Endothelial cell of umbilical vein (primary cell): ENCODE measurements around the gene CDH2. TPM values are rescaled to one million over a fixed set of nuclear protein-coding genes. Genes with fewer than 3 reads are reported as not detected.

Source experiments
- BruUV-seq: library from RNA; stranded (reverse); fragments of 400-500 nt; replicated peaks from 2 replicates; lab custom pipeline; 2021; lab: Mats Ljungman, UMichigan
- CTCF ChIA-PET: fragments of 300-600, 350-600 bp; sonication (Branson Sonifier 250); formaldehyde crosslinking; loops from one replicate; lab custom pipeline; 2021; ENCODE audit warnings: antibody characterized with exemption, inconsistent platforms; lab: Charles Lee
- POLR2A ChIA-PET: fragments of 300-600, 350-600 bp; sonication (Branson Sonifier 250); formaldehyde crosslinking; loops from one replicate; lab custom pipeline; 2021; ENCODE audit warnings: antibody characterized with exemption, inconsistent platforms; lab: Charles Lee
- DNase-seq: peaks from one replicate; pipeline ENCODE4 v3.0.0-alpha.2; 2011; ENCODE audit warnings: low read depth, low spot score
- FAIRE-seq: peaks from 2 replicates; lab custom pipeline; 2011; peaks lifted over from hg19 to GRCh38; lab: Jason Lieb, UNC
- H2AFZ ChIP-seq: 2 replicates; pipeline ENCODE4 v1.6.0; 2012; ENCODE audit warnings: low read depth, low read length, control low read depth, inconsistent platforms
- H3K27ac ChIP-seq: 2 replicates; pipeline ENCODE4 v1.5.1; 2011; ENCODE audit warnings: low read depth, mild to moderate bottlenecking, control low read depth, low read length, moderate library complexity; ENCODE audit not compliant: insufficient read depth
- H3K27me3 ChIP-seq, 2 experiments: 2 replicates each; pipeline versions ENCODE4 v1.6.0 to v1.6.1; 2011; ENCODE audit warnings: low read length in 2 of 2, mixed read lengths in 1 of 2; ENCODE audit not compliant: control insufficient read depth in 2 of 2, insufficient read depth in 2 of 2
- H3K36me3 ChIP-seq, 2 experiments: 2 replicates in 1 of 2; 3 replicates in 1 of 2; pipeline ENCODE4 v1.5.1; 2011; ENCODE audit warnings: low read length in 2 of 2, mild to moderate bottlenecking in 1 of 2, moderate library complexity in 1 of 2; ENCODE audit not compliant: control insufficient read depth in 2 of 2, insufficient read depth in 2 of 2; ENCODE audit errors: extremely low read depth in 1 of 2
- H3K4me1 ChIP-seq: 3 replicates; pipeline ENCODE4 v1.5.1; 2011; ENCODE audit warnings: mild to moderate bottlenecking, low read length; ENCODE audit not compliant: control insufficient read depth, insufficient read depth; ENCODE audit errors: extremely low read depth
- H3K4me2 ChIP-seq: 2 replicates; pipeline ENCODE4 v1.6.1; 2011; ENCODE audit warnings: low read length, control low read depth, mixed read lengths; ENCODE audit not compliant: insufficient read depth
- H3K4me3 ChIP-seq, 3 experiments: fragments of 200-600 bp in 1 of 3; sonication (generic), shearing (Covaris generic) in 1 of 3; replicated peaks in 1 of 3; 2 replicates each; pipeline ENCODE4 v1.5.1; 2011 to 2016; ENCODE audit warnings: control low read depth in 3 of 3, low read length in 3 of 3, mild to moderate bottlenecking in 2 of 3, inconsistent platforms in 1 of 3, low read depth in 1 of 3, moderate library complexity in 1 of 3; ENCODE audit not compliant: insufficient read depth in 1 of 3
- H3K79me2 ChIP-seq: 2 replicates; pipeline ENCODE4 v1.6.0; 2012; ENCODE audit warnings: low read length, inconsistent platforms; ENCODE audit not compliant: control insufficient read depth, insufficient read depth
- H3K9ac ChIP-seq: replicated peaks from 2 replicates; pipeline ENCODE3; 2011; ENCODE audit warnings: low read length, control low read depth; ENCODE audit not compliant: insufficient read depth; ENCODE audit errors: extremely low read depth
- H3K9me1 ChIP-seq: replicated peaks from 3 replicates; pipeline ENCODE4 v1.6.0; 2011; ENCODE audit warnings: mild to moderate bottlenecking, low read length; ENCODE audit not compliant: control insufficient read depth, insufficient read depth; ENCODE audit errors: extremely low read depth
- H3K9me3 ChIP-seq: replicated peaks from 2 replicates; pipeline ENCODE4 v1.5.1; 2012; ENCODE audit warnings: low read length, inconsistent platforms; ENCODE audit not compliant: control insufficient read depth, insufficient read depth
- H4K20me1 ChIP-seq: replicated peaks from 2 replicates; pipeline ENCODE3; 2011; ENCODE audit warnings: mild to moderate bottlenecking, low read length; ENCODE audit not compliant: control insufficient read depth, insufficient read depth; ENCODE audit errors: extremely low read depth
- EZH2 ChIP-seq: IDR thresholded peaks from 2 replicates; pipeline ENCODE4 v1.6.1; 2012; ENCODE audit warnings: borderline replicate concordance, low read depth, mild to moderate bottlenecking, moderate library complexity, low read length, inconsistent platforms; ENCODE audit not compliant: severe bottlenecking
- FOS ChIP-seq: IDR thresholded peaks from 2 replicates; pipeline ENCODE4 v1.6.1; 2011; ENCODE audit warnings: mild to moderate bottlenecking, low read length, moderate library complexity, borderline replicate concordance; ENCODE audit not compliant: insufficient read depth
- GATA2 ChIP-seq: IDR thresholded peaks from 2 replicates; pipeline ENCODE4 v1.7.0; 2011; ENCODE audit warnings: low read depth, mild to moderate bottlenecking, moderate library complexity, mixed read lengths, low read length; ENCODE audit not compliant: insufficient read length, insufficient read depth
- JUN ChIP-seq: IDR thresholded peaks from 2 replicates; pipeline ENCODE4 v1.6.1; 2011; ENCODE audit warnings: borderline replicate concordance, low read depth; ENCODE audit not compliant: insufficient read length, insufficient read depth
- MAX ChIP-seq: IDR thresholded peaks from 2 replicates; pipeline ENCODE4 v1.6.1; 2011; ENCODE audit not compliant: insufficient read depth, insufficient read length
- MYC ChIP-seq: IDR thresholded peaks from one replicate; pipeline ENCODE4 v1.6.1; 2011; ENCODE audit warnings: mild to moderate bottlenecking, low read depth, low read length
- POLR2A ChIP-seq: IDR thresholded peaks from 2 replicates; pipeline ENCODE4 v1.6.1; 2012; ENCODE audit warnings: low read depth, mild to moderate bottlenecking, control low read depth, low read length
- POLR2AphosphoS5 ChIP-seq: IDR thresholded peaks from 2 replicates; pipeline ENCODE4 v1.6.1; 2012; ENCODE audit warnings: low read depth, mild to moderate bottlenecking, control low read depth, low read length, moderate library complexity; ENCODE audit not compliant: insufficient read depth
- dilution Hi-C: fragments of 300-500 bp; cut with MboI; formaldehyde crosslinking; loops from one replicate; pipeline ENCODE4 v1.15.0; 2019; ENCODE audit warnings: low sequenced_read_pairs; ENCODE audit not compliant: extremely low pct_ligation_motif_present
- intact Hi-C: fragments of 100-400 bp; cut with micrococcal nuclease; formaldehyde crosslinking; loops from one replicate; pipeline ENCODE4 v1.10.0; 2022
- polyA plus RNA-seq, 4 experiments: library from polyadenylated mRNA; depleted of rRNA in 3 of 4; stranded (reverse) in 3 of 4; unstranded in 1 of 4; fragments of >200 nt; gene quantifications; 2 replicates each; pipeline versions ENCODE4 v1.2.1 to v1.2.3, GENCODE V29; 2011 to 2012; ENCODE audit warnings: missing spikeins in 1 of 4
- total RNA-seq: library from RNA; stranded (reverse); gene quantifications from 2 replicates; pipeline ENCODE4 v1.2.3, GENCODE V29; 2021
- TF ChIP-seq, protein P1 (sequence below), 2 donors: IDR thresholded peaks; 1 replicate in 1 of 2; 2 replicates in 1 of 2; pipeline ENCODE4 v1.5.1; 2011; ENCODE audit warnings: low read length in 2 of 2, mild to moderate bottlenecking in 2 of 2, moderate library complexity in 2 of 2, control low read depth in 1 of 2, inconsistent platforms in 1 of 2, low read depth in 1 of 2; ENCODE audit not compliant: insufficient read depth in 1 of 2; ENCODE audit errors: extremely low read depth in 1 of 2

CDH2 gene
- total and polyA plus RNA-seq, 2 donors (not counting 3 experiments of a cell fraction or from before 2014, with no cell fraction given), result 37.6 to 59.5 TPM

DNA sequence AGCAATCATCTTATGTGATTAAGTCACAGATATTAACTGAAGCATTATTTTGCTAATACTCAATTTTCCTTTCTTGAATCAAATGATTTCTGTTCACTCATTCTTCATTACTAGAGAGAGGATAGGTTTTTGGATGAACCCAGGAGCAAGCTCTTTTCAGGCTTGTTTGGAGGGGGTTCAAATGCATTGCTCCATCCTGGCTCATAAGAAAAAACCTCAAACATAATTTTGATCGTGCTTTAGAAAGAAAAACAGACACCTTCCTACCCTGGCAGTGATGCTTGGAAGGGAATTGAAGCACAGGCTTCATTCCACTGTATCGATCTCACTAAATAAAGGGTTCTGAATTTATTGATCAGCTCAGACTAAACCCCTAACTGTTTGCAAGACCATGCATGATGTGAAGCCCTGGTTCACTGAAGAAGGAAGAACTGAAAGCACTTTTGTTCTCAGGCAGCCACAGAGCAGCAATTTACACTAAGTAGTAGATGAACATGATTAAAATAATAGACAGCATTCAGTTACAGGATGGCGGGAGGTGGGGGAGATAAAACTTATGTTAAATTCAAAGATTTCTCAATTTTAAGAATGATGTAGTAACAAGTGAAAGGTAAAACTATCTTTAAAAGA lies 53.4 kb downstream of the CDH2 start:
- no peaks in the 10 kb centered on the region for H3K9me1 ChIP-seq
- intact Hi-C loops, result no loop called here
- POLR2A ChIA-PET, result no interaction called here
- peaks cover 29% of the 10 kb centered on the region for H3K79me2 ChIP-seq
- DNase-seq (no peak), FAIRE-seq (no peak)
- H4K20me1 ChIP-seq, result peaks cover 2% of the 10 kb centered on the region
- H3K4me1 ChIP-seq, result no peaks in the 10 kb centered on the region
- no peak overlapping the region for H2AFZ ChIP-seq
- H3K4me3 ChIP-seq, result no peak overlapping the region
- TF ChIP-seq, protein P1, sequence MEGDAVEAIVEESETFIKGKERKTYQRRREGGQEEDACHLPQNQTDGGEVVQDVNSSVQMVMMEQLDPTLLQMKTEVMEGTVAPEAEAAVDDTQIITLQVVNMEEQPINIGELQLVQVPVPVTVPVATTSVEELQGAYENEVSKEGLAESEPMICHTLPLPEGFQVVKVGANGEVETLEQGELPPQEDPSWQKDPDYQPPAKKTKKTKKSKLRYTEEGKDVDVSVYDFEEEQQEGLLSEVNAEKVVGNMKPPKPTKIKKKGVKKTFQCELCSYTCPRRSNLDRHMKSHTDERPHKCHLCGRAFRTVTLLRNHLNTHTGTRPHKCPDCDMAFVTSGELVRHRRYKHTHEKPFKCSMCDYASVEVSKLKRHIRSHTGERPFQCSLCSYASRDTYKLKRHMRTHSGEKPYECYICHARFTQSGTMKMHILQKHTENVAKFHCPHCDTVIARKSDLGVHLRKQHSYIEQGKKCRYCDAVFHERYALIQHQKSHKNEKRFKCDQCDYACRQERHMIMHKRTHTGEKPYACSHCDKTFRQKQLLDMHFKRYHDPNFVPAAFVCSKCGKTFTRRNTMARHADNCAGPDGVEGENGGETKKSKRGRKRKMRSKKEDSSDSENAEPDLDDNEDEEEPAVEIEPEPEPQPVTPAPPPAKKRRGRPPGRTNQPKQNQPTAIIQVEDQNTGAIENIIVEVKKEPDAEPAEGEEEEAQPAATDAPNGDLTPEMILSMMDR (IDR thresholded peaks at IDR 0.05; ENCODE audit: extremely low read depth in 1 of 2, insufficient read depth in 1 of 2, low read depth in 1 of 2, low read length in 2 of 2), result no peak
- no peak for TF ChIP-seq EZH2
- no peak for TF ChIP-seq FOS
- no peak for TF ChIP-seq MYC
- no peak for TF ChIP-seq POLR2A
- no peak for TF ChIP-seq MAX
- TF ChIP-seq JUN, result no peak
- TF ChIP-seq GATA2, result no peak
- no peak for TF ChIP-seq POLR2AphosphoS5
- BruUV-seq, result no TSS peak
- H3K9me3 ChIP-seq, result no peaks in the 10 kb centered on the region
- no peak overlapping the region for H3K4me2 ChIP-seq
- H3K36me3 ChIP-seq, result no peaks in the 10 kb centered on the region
- H3K9ac ChIP-seq, result no peak overlapping the region
- CTCF ChIA-PET, result no interaction called here
- H3K27me3 ChIP-seq, result no peaks in the 10 kb centered on the region
- no peak overlapping the region for H3K27ac ChIP-seq
- dilution Hi-C loops, result no loop called here
